Esophagus muscularis mucosa (tissue), 4 donors: ENCODE results near the gene ARSG. TPM values are rescaled to one million over a fixed set of nuclear protein-coding genes. Genes with fewer than 3 reads are reported as not detected.

Experiments used
- DNase-seq: peaks from one replicate; pipeline ENCODE4 v3.0.0-alpha.2; 2017; ENCODE audit errors: extremely low spot score
- H3K27ac ChIP-seq, 4 donors: fragments of 200-600 bp; sonication (generic); replicated peaks in 1 of 4; 1 replicate in 3 of 4; 2 replicates in 1 of 4; pipeline ENCODE4 v1.5.1; 2016 to 2019; ENCODE audit warnings: mild to moderate bottlenecking in 1 of 4
- H3K27me3 ChIP-seq, 4 donors: fragments of 200-600 bp; sonication (generic); one replicate each; pipeline versions ENCODE4 v1.5.1 to v1.6.0; 2016 to 2019
- H3K36me3 ChIP-seq, 4 donors: fragments of 200-600 bp; sonication (generic); one replicate each; pipeline ENCODE4 v1.5.1; 2016 to 2019
- H3K4me1 ChIP-seq, 4 donors: fragments of 200-600 bp; sonication (generic); one replicate each; pipeline ENCODE4 v1.5.1; 2016 to 2019
- H3K4me3 ChIP-seq, 4 donors: fragments of 200-600 bp; sonication (generic); 1 replicate in 2 of 4; 2 replicates in 2 of 4; pipeline ENCODE4 v1.5.1; 2016 to 2019; ENCODE audit warnings: mild to moderate bottlenecking in 4 of 4, moderate library complexity in 1 of 4
- H3K9me3 ChIP-seq, 4 donors: fragments of 200-600 bp; sonication (generic); 1 replicate in 3 of 4; 2 replicates in 1 of 4; pipeline ENCODE4 v1.5.1; 2016 to 2019
- EP300 ChIP-seq: sonication (generic); formaldehyde crosslinking; IDR thresholded peaks from one replicate; pipeline ENCODE4 v1.6.1; 2017; ENCODE audit warnings: antibody characterized with exemption
- POLR2A ChIP-seq: fragments of 450-650 bp; IDR thresholded peaks from one replicate; pipeline ENCODE4 v1.6.1; 2017; ENCODE audit warnings: antibody characterized with exemption, moderate library complexity, mild to moderate bottlenecking, low read depth
- POLR2AphosphoS5 ChIP-seq, 2 donors: sonication (generic); formaldehyde crosslinking; IDR thresholded peaks; one replicate each; pipeline ENCODE4 v1.6.1; 2017; ENCODE audit warnings: antibody characterized with exemption in 2 of 2
- WGBS: methylation state at CpG from one replicate; pipeline ENCODE4 v1.1.5; 2018; 5-methylcytosine and 5-hydroxymethylcytosine counted together
- intact Hi-C: fragments of 100-400 bp; cut with DNase I; formaldehyde crosslinking; loops from one replicate; pipeline ENCODE4 v1.15.1; 2023
- total RNA-seq, 4 donors: library from RNA; depleted of rRNA; stranded (reverse); fragments of >200 nt; gene quantifications; one replicate each; pipeline versions ENCODE4 v1.1.0 to v1.2.1, GENCODE V29; 2016
- TF ChIP-seq, protein P1 (sequence below), 3 experiments: fragments of 200-600 bp in 2 of 3; fragments of 450-650 bp in 1 of 3; sonication (generic) in 2 of 3; IDR thresholded peaks; one replicate each; pipeline ENCODE4 v1.5.1; 2017 to 2019; ENCODE audit warnings: antibody characterized with exemption in 3 of 3, mild to moderate bottlenecking in 2 of 3, moderate library complexity in 1 of 3

Gene ARSG
- total RNA-seq, 4 donors from 2014 or later = 1.7 to 4.9 (median 2.8) TPM

DNA sequence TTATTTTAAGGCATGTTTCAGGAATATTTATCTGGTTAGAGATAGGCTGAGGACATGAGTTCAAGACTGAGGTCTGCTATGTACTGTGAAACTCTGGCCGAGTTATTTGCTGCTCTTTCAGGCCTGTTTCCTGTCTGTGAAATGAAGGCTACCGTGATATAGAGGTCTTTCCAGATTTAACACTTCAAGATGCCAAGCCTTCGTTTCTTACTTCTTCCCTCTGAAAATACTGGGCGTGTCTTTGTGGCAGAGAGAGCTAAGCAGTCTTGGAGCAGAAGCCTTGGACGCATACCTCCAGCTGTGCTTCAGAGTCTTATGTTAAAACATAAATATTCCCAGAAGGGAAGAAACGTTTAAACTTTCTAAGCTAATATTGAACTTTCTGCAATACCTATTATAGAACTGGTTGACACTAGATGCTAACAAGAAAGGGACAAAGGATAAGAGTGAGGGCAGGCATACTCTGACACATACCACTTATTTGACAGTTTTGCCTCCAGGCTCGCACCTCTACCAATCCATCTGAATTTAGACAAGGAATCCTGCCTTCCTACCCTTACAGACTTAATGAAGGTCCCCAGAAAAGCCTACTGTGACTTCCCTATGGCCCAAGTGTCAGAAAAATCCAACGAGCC lies 148.5 kb downstream of the ARSG start:
- no peaks in the 10 kb centered on the region for H3K27me3 ChIP-seq
- TF ChIP-seq POLR2AphosphoS5 (IDR thresholded peaks at IDR 0.05) = no peak
- TF ChIP-seq EP300 = no peak
- TF ChIP-seq, protein P1, sequence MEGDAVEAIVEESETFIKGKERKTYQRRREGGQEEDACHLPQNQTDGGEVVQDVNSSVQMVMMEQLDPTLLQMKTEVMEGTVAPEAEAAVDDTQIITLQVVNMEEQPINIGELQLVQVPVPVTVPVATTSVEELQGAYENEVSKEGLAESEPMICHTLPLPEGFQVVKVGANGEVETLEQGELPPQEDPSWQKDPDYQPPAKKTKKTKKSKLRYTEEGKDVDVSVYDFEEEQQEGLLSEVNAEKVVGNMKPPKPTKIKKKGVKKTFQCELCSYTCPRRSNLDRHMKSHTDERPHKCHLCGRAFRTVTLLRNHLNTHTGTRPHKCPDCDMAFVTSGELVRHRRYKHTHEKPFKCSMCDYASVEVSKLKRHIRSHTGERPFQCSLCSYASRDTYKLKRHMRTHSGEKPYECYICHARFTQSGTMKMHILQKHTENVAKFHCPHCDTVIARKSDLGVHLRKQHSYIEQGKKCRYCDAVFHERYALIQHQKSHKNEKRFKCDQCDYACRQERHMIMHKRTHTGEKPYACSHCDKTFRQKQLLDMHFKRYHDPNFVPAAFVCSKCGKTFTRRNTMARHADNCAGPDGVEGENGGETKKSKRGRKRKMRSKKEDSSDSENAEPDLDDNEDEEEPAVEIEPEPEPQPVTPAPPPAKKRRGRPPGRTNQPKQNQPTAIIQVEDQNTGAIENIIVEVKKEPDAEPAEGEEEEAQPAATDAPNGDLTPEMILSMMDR (IDR thresholded peaks at IDR 0.05) = no peak
- no peak for TF ChIP-seq POLR2A
- no peaks in the 10 kb centered on the region for H3K9me3 ChIP-seq
- H3K4me3 ChIP-seq = no peak overlapping the region
- H3K36me3 ChIP-seq = peaks cover 13 to 52% (median 27%) of the 10 kb centered on the region in 4 donors
- peaks cover 59 to 70% (median 63%) of the 10 kb centered on the region in 4 donors for H3K4me1 ChIP-seq
- peak overlapping the region in 2 of 4 donors; percentile 12 to 67 for H3K27ac ChIP-seq
- 69% methylated on average over 8 of the region's 8 CpGs for WGBS
- no peak for DNase-seq
- intact Hi-C loops = loop anchor here (10.0 kb wide), 1 partner anchor 175 kb away; no protein-coding TSS in a partner anchor

DNA sequence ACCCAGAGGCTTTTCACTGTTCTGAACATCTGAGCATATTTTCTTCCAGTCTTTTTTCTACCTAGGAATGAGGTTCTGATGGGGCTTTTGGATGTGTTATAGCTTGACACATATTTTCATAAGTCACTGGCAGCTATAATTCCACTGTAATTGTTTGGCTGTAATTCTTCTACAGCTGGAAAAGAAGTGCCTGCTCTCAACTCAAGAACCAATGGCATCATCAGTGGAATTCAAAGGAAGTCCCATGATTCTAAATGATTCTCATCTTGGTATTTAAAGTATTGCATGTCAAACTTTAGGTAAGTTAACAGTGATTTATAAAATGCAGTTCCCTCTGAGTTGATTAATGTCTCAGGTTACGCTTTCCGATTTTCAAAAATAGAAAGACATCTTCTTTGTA lies 149.2 kb downstream of the ARSG start:
- 82% methylated on average over 2 of the region's 2 CpGs for WGBS
- intact Hi-C loops = no loop called here

DNA sequence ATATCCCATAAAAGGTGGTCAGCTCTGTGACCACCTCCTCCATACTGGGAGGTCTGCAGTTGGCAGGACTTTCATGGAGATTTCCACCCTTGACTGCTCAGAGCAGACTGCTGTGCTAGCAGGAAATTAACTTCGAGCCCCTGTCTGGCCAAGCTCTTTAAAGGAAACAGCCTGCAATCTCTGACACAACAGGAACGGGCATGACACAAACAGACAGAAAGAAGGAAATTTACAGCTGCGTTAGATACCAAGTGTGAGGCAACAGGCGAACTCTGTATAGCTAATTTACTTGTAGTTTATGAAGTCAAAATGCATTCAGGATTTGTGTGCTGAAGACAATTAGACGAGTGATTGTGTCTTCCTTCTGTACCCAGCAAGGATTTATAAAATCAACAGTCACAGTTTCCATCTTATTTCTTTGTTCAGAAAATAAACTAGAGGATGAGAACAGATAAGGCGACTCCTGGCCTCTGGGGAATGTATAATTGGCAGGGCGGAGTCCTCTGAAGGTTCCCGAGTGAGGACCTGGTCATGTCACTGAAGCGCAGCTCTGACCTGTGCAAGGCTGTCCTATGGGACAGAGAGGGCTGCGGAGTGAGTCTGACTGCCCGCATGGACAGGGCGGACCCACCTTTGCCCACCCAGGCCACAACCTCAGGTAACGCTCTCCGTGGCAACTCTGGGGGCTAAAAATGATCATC lies 149.9 kb downstream of the ARSG start:
- H3K27ac ChIP-seq = peak overlapping the region; percentile 1 to 67 (median 24)
- intact Hi-C loops = no loop called here
- H3K4me1 ChIP-seq = peaks cover 56 to 65% (median 59%) of the 10 kb centered on the region in 4 donors
- H3K27me3 ChIP-seq = no peaks in the 10 kb centered on the region
- H3K9me3 ChIP-seq = no peaks in the 10 kb centered on the region
- TF ChIP-seq POLR2AphosphoS5 (IDR thresholded peaks at IDR 0.05) (no peak), POLR2A (no peak), EP300 (no peak)
- TF ChIP-seq, protein P1 (IDR thresholded peaks at IDR 0.05) = no peak
- H3K4me3 ChIP-seq = no peak overlapping the region
- WGBS = 77% methylated on average over 14 of the region's 14 CpGs
- H3K36me3 ChIP-seq = peaks cover 0 to 51% (median 24%) of the 10 kb centered on the region in 4 donors
- DNase-seq = no peak

More for the DNA sequence above, 149.2 kb downstream of the ARSG start:
- TF ChIP-seq EP300 (no peak), POLR2AphosphoS5 (IDR thresholded peaks at IDR 0.05) (no peak), POLR2A (no peak)
- TF ChIP-seq, protein P1 (IDR thresholded peaks at IDR 0.05) = no peak
- Histone ChIP-seq H3K4me3 (no peak overlapping the region), H3K27me3 (no peaks in the 10 kb centered on the region), H3K36me3 (peaks cover 5 to 51% (median 23%) of the 10 kb centered on the region in 4 donors), H3K9me3 (no peaks in the 10 kb centered on the region), H3K4me1 (peaks cover 62 to 70% (median 63%) of the 10 kb centered on the region in 4 donors), H3K27ac (peak overlapping the region in 3 of 4 donors; percentile 12 to 67 (median 22))
- DNase-seq = no peak

DNA sequence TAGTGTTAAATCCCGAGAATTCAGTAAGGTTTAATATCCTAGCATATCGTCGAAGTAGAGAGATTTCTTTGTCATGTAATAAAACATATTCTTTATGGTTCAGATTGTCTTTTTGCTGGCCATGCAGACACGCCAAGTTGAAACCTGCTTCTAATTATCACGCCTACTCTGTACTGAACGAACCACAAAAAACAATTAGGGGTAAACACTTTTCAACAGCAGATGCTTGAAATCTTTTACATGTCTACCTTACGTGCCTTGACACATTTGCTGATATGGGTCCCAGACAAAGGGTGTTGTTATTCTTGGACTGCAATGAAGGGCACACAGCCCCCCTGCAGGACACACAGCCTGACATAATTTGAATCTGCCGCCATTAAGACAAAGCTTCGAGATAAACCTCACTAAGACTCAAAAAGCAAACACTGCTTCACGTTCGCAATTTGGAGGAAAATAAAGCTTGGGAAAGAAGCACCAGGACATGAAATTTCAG lies 152.7 kb downstream of the ARSG start:
- Histone ChIP-seq H3K4me1 (peaks cover 41 to 51% (median 44%) of the 10 kb centered on the region in 4 donors), H3K27me3 (no peaks in the 10 kb centered on the region), H3K4me3 (no peak overlapping the region), H3K9me3 (no peaks in the 10 kb centered on the region), H3K27ac (peak overlapping the region; percentile 62 to 79 (median 73)), H3K36me3 (peaks cover 14 to 66% (median 42%) of the 10 kb centered on the region in 4 donors)
- no peak for DNase-seq
- WGBS = 77% methylated on average over 11 of the region's 11 CpGs
- TF ChIP-seq POLR2A (no peak), EP300 (no peak), POLR2AphosphoS5 (IDR thresholded peaks at IDR 0.05) (no peak)
- TF ChIP-seq, protein P1 (IDR thresholded peaks at IDR 0.05) = no peak
- intact Hi-C loops = no loop called here
